Heart left ventricle (tissue), 16 donors: Measurements from ENCODE around the gene ACVR1. TPM values are rescaled to one million over a fixed set of nuclear protein-coding genes. Genes with fewer than 3 reads are reported as not detected.
A peak's percentile ranks its signal among the peaks of the same experiment; 100 is the strongest.

Experiments used
- ATAC-seq, 4 donors: fragments of 200-7000 bp; cut with Tn5 transposase; one replicate each; pipeline ENCODE4 v1.9.1; 2020 to 2022; ENCODE audit warnings: moderate library complexity in 4 of 4, mild to moderate bottlenecking in 3 of 4, moderate number of reproducible peaks in 1 of 4
- DNase-seq, 5 donors: peaks; one replicate each; pipeline ENCODE4 v3.0.0-alpha.2; 2020
- H3K27ac ChIP-seq, 12 donors: fragments of 200-600 bp; sonication (generic) in 4 of 12; one replicate each; pipeline versions ENCODE4 v1.5.0 to v1.8.0; 2016 to 2022; ENCODE audit warnings: mild to moderate bottlenecking in 2 of 12
- H3K27me3 ChIP-seq, 9 donors: fragments of 200-600 bp; sonication (generic) in 2 of 9; one replicate each; pipeline versions ENCODE4 v1.5.1 to v1.8.0; 2016 to 2022; ENCODE audit warnings: mild to moderate bottlenecking in 3 of 9
- H3K36me3 ChIP-seq, 9 donors: fragments of 200-600 bp; sonication (generic) in 2 of 9; one replicate each; pipeline versions ENCODE4 v1.5.0 to v1.8.0; 2018 to 2022; ENCODE audit warnings: mild to moderate bottlenecking in 2 of 9
- H3K4me1 ChIP-seq, 12 donors: fragments of 200-600 bp; sonication (generic) in 4 of 12; one replicate each; pipeline versions ENCODE4 v1.5.0 to v1.8.0; 2016 to 2022; ENCODE audit warnings: mild to moderate bottlenecking in 3 of 12
- H3K4me3 ChIP-seq, 12 donors: fragments of 200-600 bp; sonication (generic) in 4 of 12; one replicate each; pipeline versions ENCODE4 v1.5.0 to v1.8.0; 2017 to 2022; ENCODE audit warnings: mild to moderate bottlenecking in 9 of 12, moderate library complexity in 4 of 12
- H3K9me3 ChIP-seq, 12 donors: fragments of 200-600 bp; sonication (generic) in 4 of 12; one replicate each; pipeline versions ENCODE4 v1.5.0 to v1.8.0; 2016 to 2022; ENCODE audit warnings: mild to moderate bottlenecking in 1 of 12
- CTCF ChIP-seq, 12 donors: fragments of 200-600 bp; sonication (generic) in 4 of 12; IDR thresholded peaks; one replicate each; pipeline versions ENCODE4 v1.5.0 to v1.8.0; 2018 to 2022; ENCODE audit warnings: antibody characterized with exemption in 12 of 12, mild to moderate bottlenecking in 5 of 12
- POLR2A ChIP-seq, 2 donors: fragments of 450-650 bp; IDR thresholded peaks; one replicate each; pipeline ENCODE4 v1.6.1; 2017; ENCODE audit warnings: antibody characterized with exemption in 2 of 2, mild to moderate bottlenecking in 2 of 2, moderate library complexity in 2 of 2
- WGBS, 4 donors: extraction: QIAGEN DNeasy Blood & Tissue Kit in 2 of 4; methylation state at CpG; one replicate each; pipeline versions ENCODE4 v1.1.5 to v1.1.7; 2013 to 2018; 5-methylcytosine and 5-hydroxymethylcytosine counted together
- intact Hi-C, 10 donors: fragments of 100-400 bp; cut with DNase I; formaldehyde crosslinking; loops; one replicate each; pipeline versions ENCODE4 v1.11.1 to v1.14.2; 2022
- polyA plus RNA-seq, 2 donors: library from polyadenylated mRNA; stranded (reverse); fragments of 200-250 nt; gene quantifications; one replicate each; pipeline ENCODE4 v1.2.3, GENCODE V29; 2013
- total RNA-seq, 9 donors: library from RNA; depleted of rRNA in 2 of 9; stranded (reverse); fragments of >200 nt in 2 of 9; fragmentation: NEBNext Ultra II Directional in 3 of 9; extraction: Animal tissue kit (Norgen Biotek cat#: 25700) in 3 of 9; gene quantifications; one replicate each; pipeline versions ENCODE4 v1.1.0 to v1.2.4, GENCODE V29; 2016 to 2023
- donor health status: ischemic (EF 13 %, LVEDD 7.1; RV severe dilation, severe dysfunction).
- donor health status: healthy with polysubstance abuse.
- donor health status: DM: no; HTN: yes; CAD: no.
- donor health status: DM: no; HTN: no; CAD: no.
- donor health status: ischemic (EF 25% LVEDD 6.9; RV normal size, moderate dysfunction).
- donor health status: ischemic (EF 25% LVEDD 5.7; RV mildly dilated, moderate dysfunction).
- donor health status: healthy.
- donor health status: DM: yes; HTN: yes; CAD: no.
- donor health status: ischemic (EF 35%, LVEDD 5.7; RV mildly dilated, moderate dysfunction).
- donor health status: nonischemic (EF 11% LVEDD 7.7; RV severe dilation, severe dysfunction).
- donor health status: DM: yes; HTN: yes; CAD: no.
- donor health status: PGD.
- donor health status: ischemic (EF 29% LVEDD 5.4; RV normal size, mild dysfunction).
- donor health status: nonischemic (EF 23%, LVEDD 6.1; RV moderate dilation, normal function).

Gene ACVR1
- total and polyA plus RNA-seq, 11 donors: 5.6 to 37.6 (median 23.9) TPM

GRCh38 chr2:157900684-157901083, 24.6 kb upstream of the ACVR1 start:
- H3K4me3 ChIP-seq: no peak overlapping the region
- no peak for DNase-seq
- ATAC-seq: no peak
- TF ChIP-seq POLR2A (IDR thresholded peaks at IDR 0.05) (no peak), CTCF (IDR thresholded peaks at IDR 0.05) (no peak)
- no peaks in the 10 kb centered on the region for H3K36me3 ChIP-seq
- no peaks in the 10 kb centered on the region for H3K9me3 ChIP-seq
- H3K27me3 ChIP-seq: no peaks in the 10 kb centered on the region
- WGBS, 4 donors: 49 to 100% (median 88%) methylated on average over 2 of the region's 2 CpGs
- peaks cover 0 to 26% (median 7%) of the 10 kb centered on the region in 12 donors for H3K4me1 ChIP-seq
- H3K27ac ChIP-seq: no peak overlapping the region
- intact Hi-C loops: loop anchor here in 3 of 10 donors (5.0 to 10.0 kb wide), 3 partner anchors 94 to 107 kb away; no protein-coding TSS in a partner anchor

GRCh38 chr2:157900203-157900602, 24.1 kb upstream of the ACVR1 start:
- ATAC-seq (no peak), DNase-seq (no peak)
- Histone ChIP-seq H3K4me1 (peaks cover 0 to 26% (median 7%) of the 10 kb centered on the region in 12 donors), H3K27me3 (no peaks in the 10 kb centered on the region), H3K36me3 (no peaks in the 10 kb centered on the region), H3K27ac (peak overlapping the region in 1 of 12 donors; percentile 43), H3K4me3 (no peak overlapping the region), H3K9me3 (no peaks in the 10 kb centered on the region)
- intact Hi-C loops: loop anchor here in 3 of 10 donors (5.0 to 10.0 kb wide), 3 partner anchors 95 to 107 kb away; no protein-coding TSS in a partner anchor
- TF ChIP-seq CTCF (IDR thresholded peaks at IDR 0.05) (no peak), POLR2A (IDR thresholded peaks at IDR 0.05) (no peak)
- WGBS, 4 donors: 93 to 98% (median 94%) methylated on average over 2 of the region's 2 CpGs

GRCh38 chr2:157899125-157899839, 23.2 kb upstream of the ACVR1 start:
- no peaks in the 10 kb centered on the region for H3K36me3 ChIP-seq
- peak overlapping the region in 1 of 12 donors; percentile 43 for H3K27ac ChIP-seq
- H3K27me3 ChIP-seq: no peaks in the 10 kb centered on the region
- intact Hi-C loops: loop anchor here in 2 of 10 donors (10.0 kb wide), 2 partner anchors 86 to 96 kb away; no protein-coding TSS in a partner anchor
- TF ChIP-seq POLR2A (IDR thresholded peaks at IDR 0.05) (no peak), CTCF (IDR thresholded peaks at IDR 0.05) (no peak)
- ATAC-seq (no peak), DNase-seq (no peak)
- WGBS, 4 donors: 82 to 87% (median 84%) methylated on average over 7 of the region's 7 CpGs
- H3K4me1 ChIP-seq: peaks cover 0 to 26% (median 7%) of the 10 kb centered on the region in 12 donors
- no peaks in the 10 kb centered on the region for H3K9me3 ChIP-seq
- H3K4me3 ChIP-seq: no peak overlapping the region

- Histone ChIP-seq H3K36me3 (no peaks in the 10 kb centered on the region), H3K27ac (peak overlapping the region in 1 of 12 donors; percentile 76), H3K4me1 (peaks cover 0 to 26% (median 5%) of the 10 kb centered on the region in 12 donors), H3K4me3 (no peak overlapping the region), H3K9me3 (no peaks in the 10 kb centered on the region), H3K27me3 (no peaks in the 10 kb centered on the region)
- 51 to 64% (median 59%) methylated on average over 2 of the region's 2 CpGs for WGBS, 4 donors
- no peak for TF ChIP-seq POLR2A (IDR thresholded peaks at IDR 0.05)
- TF ChIP-seq CTCF (IDR thresholded peaks at IDR 0.05): no peak
- intact Hi-C loops: loop anchor here in 2 of 10 donors (10.0 kb wide), 2 partner anchors 86 to 96 kb away; no protein-coding TSS in a partner anchor
- ATAC-seq (peak; percentile 50 to 92 (median 82)), DNase-seq (peak in 1 of 5 donors; percentile 55)
These were observed 22.5 kb upstream of the ACVR1 start for GRCh38 chr2:157898591-157898996.
